ENCODE data around the gene C13orf46.

C13orf46 gene

DNA sequence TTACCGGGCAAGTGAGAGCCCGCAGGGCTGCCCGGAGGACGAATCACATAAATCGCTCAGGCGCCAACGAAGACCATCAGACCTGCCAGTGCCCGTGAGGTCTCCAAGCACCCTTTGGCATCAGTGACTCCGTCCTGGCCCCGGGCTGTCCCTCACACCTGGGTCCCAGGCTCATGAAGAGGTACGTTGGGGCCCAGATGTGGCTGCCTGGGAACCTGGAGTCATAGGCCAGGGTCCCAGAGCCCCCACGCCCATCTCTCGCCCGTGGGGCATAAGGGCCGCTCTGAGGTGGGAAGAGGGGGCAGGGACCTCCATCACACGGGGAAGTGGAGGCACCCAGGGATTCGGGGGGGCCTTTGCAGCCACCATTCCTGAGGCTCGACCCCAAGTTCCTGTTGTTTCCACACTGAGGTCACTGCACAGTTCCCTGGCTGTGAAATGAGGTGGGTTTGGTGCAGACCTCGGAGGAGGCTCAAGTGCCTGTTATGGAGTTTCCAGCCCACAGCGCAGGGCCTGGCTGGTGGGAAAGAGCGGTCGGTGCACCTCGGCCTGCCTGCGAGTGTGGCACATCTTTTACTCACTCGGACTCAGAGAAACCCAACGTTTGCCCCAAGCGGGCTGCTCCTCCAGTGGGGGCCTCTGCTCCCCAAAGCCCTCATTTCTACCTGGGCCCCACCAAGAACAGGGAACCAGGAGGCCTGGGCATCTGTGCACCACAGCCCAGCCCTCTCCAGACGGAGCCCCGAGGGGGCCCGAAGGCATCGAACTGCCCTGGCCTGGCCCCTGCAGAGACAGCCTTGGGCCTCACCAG, 35.9 kb upstream of the C13orf46 start:
- no peak for DNase-seq

DNA sequence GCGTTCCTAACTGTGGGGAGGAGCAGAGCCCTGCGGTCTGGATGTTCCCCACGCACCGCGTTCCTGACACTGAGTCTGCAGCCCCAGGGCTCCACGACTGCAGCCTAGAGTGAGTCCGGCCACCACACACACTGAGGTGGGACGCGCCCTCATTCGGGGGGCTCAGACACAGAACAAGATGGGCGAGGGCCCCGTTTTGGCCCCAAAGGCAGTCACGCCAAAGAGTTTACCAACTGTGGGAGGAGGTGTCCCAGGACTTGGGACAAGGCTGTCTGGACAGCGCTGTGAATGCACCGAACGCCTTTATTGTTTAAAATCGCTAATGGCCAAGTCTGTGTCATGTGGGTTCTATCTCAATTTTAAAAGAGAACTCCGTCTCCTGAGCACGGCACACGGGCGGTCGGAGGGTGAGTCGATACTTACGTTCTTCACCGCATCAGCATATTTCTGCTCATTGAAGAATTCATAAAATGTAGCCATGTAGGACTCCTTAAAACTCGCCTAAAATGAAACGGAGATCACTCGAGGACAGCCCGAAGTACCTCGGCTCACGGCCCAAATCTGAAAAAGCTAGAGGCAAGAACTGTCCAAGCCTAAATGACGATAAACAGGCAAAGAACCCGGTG, 35.2 kb upstream of the C13orf46 start:
- DNase-seq = no peak

DNA sequence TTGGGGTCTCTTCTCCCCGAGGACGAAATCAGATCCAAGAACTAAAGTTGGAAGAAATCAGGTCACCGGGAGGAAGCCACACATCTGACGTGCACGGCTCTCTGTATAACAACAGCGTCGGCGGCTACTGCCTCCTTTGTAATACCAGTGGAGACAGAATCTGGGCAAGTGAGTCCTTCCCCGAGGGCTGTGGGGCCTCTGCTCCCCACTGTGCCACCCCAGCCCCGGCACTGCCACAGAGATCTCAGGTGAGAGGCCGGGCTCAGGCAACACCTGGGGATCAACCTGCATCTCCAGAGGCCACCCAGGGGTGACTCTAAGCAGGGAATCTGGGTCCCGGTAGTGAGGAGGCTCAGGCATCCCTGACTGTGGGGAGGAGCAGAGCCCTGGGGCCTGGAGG, 33.7 kb upstream of the C13orf46 start:
- DNase-seq = no peak

DNA sequence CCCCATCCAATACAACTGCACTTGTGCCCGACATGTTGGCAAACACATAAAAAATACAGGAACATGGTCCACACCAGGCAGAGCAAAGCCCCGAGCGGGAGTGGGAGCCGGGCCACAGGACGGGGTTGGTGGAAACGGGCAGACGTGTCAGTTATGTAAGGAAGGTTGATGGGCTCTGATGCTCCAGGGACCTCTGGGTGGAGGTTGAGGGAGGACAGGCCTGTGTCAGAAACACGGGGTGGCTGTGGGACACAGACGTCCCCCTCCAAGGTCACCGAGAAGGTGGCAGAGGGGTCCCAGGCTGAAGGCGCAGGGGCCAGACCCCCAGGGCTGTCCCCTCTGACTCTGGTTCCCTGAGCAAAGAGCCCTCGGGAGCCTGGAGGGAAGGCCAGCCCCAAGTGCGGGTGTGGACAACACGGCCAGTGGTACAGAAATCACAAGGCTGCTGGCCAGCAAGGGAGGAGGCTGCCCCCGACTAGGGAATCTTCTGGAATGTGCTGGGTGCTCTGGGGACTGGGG, 31.4 kb upstream of the C13orf46 start:
- no peak for DNase-seq

DNA sequence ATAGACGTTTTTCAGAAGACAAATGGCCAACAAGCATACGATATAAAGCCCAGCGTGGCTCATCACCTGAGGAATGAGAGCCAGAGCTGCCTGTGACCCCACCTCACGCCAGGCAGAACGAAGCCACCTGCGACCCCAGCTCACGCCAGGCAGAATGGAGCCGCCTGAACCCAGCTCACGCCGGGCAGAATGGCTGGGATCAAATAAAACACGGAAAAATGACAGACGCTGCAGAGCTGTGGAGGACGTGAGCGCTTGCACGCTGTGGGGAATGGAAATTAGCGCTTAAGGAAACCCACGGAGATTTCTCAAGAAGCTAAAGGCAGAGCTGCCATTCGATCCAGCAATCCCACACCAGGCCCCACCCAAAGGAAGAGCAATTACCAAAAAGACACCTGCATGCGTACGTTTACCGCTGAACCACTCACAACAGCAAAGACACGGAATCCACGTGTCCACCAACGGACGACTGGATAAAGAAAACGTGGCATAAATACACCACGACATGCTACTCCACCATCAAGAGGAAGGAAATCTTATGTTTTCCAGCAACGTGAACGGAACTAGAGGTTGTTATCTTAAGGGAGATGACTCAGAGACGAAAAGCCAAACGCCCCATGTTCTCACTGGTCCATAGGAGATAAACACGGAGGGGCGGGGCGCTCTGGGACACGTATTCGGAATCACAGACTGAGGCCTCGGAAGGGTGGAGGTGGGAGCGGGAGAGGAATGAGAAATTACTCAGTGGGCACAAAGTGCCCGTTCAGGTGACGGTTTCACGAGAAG, 30.7 kb upstream of the C13orf46 start:
- DNase-seq = no peak

DNA sequence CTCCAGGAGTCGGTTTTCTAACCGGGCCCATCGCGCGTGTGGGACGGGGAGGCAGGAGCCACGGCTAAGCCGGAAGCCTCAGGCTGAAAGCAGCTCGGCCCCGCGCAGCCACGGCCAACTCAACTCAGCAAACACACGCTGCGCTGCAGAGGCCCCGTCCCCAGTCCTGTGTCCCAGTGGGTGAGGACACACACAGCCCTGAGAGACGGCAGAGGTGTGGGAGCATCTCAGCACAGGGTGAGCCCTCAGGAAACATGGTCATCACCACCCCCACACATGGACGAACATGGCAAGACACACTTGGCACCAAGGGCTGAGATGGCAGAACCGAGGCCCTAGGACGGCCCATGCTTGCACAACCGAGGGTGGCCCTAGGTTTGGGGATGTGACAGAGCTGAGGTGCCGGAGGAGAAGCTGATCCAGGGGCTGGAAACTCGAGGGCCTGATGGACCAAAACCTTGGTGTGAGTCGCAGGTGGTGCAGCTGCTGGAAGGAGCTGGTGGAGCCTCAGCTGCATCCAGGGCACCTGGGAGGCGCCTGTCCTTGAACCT, 29.0 kb upstream of the C13orf46 start:
- DNase-seq = no peak

DNA sequence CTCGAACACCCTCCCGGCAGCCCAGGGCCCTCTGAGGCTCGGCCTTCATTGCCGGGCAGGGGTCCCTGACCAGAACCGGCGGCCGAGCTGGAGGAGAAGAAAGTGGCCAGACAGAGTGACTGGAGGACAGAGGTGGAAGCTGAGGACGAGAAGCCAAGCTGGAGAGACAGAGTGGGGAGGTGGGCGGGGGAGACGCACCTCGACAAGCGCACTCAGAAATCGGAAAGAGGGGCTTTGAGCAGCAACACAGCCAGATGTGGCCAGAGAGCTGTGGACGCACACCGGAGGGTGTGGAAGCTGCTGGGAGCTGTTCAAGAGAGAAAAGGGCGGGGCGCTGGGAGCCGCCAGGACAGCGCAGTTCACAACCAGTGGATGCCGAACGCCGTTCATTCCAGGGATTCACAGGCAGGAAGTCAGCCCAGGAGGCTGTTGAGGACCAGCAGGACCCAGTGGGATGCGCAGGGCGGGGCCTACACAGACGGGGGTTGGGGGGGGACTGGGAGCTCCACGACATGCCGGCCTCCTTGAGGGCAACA, 28.2 kb upstream of the C13orf46 start:
- no peak for DNase-seq

DNA sequence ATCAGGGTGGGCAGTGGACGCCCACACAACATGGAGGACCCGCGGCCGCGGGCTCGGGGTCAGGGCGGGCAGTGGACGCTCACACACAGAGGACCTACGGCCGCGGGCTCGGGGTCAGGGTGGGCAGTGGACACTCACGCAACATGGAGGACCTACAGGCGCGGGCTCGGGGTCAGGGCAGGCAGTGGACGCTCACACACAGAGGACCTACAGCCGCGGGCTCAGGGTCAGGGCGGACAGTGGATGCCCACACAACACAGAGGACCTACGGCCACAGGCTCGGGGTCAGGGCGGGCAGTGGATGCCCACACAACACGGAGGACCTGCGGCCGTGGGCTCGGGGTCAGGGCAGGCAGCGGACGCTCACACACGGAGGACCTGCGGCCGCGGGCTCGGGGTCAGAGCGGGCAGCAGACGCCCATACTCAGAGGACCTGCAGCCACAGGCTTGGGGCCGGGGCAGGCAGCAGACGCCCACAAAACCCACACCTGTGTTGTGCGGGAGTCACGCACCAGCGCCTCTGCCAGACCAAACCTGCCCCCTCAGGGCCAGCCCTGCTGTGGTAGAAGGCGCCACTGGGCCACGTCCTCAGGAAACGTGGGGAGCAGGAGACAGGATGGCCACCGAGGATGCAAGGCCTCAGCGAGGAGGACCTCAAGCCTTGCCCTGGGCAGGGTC, 27.6 kb upstream of the C13orf46 start:
- DNase-seq = no peak

DNA sequence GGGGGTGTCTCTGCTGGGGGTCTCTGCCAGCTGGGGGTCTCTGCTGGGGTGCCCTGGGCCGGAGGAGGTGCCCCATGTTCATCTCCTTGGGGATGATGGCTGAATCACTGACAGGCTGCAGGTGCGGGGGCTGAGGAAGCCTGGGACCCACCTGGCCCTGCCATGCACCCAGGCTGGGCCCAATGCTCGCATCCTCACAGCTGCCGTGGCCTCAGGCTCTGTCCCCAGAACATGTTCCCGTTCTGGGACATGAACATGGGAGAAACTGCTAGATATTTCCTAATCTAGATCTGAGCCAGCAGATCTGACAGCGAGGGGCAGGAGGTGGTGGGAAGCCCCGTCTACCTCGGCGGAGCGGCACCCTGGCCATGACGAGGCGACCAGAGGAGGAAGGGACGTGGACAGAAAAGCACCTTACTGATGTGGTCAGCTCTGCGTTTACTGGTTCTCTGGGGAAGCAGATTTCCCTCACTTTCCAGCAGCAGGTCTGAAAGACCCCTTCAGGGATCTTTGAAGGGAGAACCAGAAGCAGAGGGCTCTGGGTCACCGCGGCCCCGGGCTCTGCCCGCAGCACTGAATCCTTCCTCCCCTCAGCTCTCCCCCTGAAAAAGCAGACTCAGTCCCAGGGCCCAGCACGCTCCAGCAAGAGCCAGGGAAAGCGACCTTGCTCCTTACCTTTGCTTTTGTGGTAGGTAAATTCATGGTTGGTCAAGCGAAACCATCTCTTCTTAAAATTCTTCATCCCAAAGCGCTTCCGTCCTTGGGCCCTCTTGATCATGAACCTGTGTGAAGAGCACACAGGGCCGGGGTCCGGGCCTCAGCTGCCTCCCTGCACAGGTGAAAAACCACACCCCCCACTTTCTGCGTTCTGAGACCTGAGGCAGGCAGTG, 26.5 kb upstream of the C13orf46 start:
- no peak for DNase-seq

DNA sequence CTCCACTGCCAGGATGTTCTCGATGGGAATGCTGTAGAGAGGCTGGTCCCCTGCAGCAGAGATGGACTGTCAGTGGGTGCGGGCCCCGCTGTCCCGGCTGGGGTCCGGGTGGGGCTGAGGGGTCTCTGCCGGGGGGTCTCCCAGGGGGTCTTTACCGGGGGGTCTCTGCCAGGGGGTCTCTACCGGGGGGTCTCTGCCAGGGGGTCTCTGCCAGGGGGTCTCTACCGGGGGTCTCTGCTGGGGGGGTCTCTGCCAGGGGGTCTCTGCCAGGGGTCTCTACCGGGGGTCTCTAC, 25.7 kb upstream of the C13orf46 start:
- DNase-seq = no peak

DNA sequence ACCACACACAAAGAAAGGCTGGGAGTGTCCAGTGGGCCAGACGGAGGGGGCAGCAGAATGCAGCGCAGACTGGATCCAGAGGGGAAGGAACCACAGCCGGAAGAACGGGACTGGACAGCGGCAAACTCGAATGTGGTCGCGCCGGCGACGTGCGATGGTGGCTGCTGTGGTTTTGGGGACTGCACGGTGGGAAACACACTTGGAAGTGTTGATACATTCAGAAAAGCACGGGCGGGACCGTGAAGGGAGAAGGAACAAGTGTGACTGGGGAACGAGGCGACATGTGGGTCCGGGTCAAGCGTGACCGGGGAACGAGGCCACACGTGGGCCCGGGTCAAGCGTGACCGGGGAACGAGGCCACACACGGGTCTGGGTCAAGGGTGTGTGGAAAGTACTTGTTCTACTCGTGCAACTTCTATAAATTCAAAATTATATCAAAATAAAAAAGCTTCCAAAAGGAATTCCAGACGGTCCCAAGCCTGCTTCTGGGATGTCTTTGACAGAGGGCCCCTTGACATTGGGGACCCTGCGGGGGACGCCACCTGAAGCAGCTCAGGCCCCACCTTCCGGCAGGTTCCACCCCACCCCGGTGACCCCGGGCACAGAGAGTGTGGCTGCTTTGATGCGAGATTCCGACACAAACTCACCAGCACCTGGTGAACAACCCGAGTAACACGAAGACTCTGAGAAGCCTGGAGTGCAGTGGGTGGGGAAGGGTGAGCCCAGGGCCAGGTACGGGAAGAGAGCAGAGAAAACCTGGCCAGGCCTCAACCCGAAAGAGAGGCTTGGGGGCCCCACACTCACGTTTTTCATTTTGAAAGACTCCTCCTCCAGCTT, 25.1 kb upstream of the C13orf46 start:
- DNase-seq = no peak

DNA sequence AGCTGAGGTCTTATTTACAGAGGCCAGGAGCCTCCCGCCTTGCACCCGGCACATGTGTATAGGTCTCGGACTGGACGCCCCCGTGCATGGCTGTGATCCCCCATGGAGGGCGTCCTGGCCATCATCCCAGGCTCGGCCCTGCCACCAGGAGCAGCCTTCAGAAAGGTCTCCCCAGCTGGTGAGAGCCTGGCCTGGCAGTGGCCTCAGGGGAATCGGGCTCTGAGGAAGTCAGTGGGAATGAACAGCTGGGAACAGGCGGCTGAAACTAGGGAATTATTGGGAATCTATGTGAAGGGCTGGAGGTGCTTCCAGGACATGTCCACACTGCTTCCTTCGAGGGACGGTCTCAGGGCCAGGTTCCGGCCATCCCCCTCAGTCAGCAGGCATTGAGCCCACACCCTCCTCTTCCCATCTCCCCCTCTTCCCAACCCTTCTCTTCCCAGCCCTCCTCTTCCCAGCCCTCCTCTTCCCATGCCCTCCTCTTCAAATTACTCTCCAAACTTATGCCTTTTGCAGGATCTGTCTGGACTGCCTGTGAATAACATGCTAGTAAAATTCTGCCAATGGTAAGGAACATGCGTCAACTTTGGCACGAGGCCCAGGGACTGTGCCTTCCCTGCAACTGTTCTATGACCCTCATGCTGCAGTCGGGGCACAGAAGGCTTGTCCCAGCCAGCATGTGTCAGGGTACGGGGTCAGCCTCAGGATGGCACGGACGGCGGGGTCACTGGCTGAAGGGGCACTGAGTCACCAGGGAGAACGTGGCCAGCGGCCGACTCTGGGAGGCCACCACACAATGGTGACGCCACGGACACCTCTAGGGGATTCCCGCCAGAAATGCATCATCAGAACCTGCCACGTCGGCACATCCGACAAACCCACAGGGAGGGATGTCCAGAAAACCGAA, 24.2 kb upstream of the C13orf46 start:
- DNase-seq = no peak

DNA sequence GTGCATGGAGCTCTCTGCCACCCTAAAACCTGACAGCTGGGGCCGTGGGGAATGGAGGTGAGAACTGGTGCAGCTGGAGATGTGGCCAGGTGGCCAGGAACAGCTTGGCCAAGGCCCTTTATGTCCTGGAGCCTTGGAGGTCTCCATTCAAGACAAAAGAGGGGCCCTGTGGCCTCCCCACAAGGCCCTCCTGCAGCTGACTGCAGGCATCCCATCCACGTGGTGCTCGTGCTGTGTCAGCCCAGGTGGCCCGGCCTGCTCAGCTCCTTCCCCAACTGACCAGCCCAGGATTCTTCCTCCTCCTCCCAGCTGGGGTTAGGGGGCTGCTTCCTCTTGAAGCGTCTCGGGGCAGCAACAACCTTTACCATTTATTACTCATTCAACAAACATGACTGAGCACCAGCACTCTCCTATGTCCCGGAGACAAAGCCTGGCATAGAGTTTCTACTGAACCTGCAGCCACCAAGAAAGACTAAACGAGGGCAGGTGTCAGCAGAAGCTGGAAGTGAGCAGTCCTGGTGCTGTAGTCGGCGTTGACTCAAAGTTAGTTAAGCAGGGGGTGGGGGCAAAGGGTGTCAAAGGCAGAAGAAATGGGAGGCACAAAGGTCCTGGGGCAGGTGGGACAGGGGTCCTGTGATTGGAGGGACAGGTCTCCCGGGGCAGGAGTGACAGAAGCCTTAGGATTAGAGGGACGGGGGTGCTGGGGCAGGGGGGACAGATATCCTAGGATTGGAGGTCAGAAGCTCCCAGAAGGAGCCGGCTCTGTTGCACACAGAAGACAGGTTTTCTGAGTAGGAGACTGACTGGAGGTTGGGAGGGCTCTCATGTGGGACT, 23.3 kb upstream of the C13orf46 start:
- DNase-seq = no peak

DNA sequence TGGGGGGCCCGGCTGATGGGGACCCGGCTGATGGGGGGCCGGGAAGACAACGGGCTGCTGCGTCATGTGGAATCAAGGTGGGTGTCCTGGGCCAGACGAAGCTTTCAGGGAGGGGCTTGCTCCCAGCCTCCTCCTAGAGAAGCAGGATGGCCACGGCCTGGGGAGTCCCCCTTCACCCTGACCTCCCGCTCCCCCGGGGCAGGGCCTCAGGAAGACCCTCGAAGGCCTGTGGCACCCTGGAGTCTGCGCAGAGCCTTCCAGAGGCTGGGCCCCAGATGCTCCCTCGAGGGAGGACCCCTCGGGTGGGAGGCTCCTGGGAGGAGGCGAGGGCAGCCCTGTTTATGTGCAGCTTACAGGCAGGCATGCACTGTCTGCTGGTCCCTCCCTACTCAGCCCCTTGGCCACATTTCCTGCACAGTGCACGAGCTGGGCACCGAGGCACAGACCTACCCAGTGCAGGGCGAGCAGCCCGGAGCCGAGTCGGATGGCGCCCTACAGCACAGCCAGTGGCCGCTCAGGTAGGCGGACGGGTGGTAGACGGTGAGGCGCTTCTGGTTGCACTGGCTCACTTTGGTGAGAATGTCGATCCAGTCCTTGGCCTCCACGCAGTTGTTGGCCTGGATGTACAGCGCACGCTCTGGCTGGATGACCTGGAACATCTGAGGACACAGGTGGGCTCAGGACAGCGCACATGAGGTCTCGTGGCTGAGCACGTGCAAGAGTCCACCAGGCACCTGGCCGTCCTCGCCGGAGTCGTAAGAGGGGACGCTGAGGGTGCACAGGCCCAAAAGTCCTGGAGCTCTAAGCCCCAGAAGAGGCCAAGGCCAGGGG, 22.4 kb upstream of the C13orf46 start:
- DNase-seq = no peak

DNA sequence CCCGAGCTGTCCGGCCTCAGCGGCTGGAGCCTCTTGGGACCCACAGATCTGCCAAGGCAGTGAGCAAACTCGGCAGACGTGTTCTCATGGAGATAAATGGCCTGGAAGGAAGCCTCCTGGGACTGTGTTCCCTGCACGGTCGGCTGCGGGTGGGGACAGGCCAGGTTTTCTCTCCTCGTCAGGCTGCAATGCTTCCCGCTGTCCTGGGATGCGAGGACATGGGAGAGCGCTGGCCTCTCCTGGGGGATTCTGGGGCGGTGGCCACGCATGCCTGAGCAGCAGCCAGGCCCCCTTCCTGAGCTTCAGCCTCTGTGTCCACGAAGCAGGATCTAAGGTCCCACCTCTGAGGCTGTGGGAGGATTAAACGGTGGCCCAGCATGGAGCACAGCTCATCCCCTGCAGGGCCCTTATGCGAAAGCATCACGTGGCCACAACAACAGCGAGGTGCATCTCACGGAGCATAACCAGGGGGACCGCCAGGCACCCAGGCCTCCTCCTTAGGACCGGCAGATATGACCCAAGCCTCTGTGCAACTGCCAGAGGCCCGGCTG, 21.2 kb upstream of the C13orf46 start:
- DNase-seq = no peak

DNA sequence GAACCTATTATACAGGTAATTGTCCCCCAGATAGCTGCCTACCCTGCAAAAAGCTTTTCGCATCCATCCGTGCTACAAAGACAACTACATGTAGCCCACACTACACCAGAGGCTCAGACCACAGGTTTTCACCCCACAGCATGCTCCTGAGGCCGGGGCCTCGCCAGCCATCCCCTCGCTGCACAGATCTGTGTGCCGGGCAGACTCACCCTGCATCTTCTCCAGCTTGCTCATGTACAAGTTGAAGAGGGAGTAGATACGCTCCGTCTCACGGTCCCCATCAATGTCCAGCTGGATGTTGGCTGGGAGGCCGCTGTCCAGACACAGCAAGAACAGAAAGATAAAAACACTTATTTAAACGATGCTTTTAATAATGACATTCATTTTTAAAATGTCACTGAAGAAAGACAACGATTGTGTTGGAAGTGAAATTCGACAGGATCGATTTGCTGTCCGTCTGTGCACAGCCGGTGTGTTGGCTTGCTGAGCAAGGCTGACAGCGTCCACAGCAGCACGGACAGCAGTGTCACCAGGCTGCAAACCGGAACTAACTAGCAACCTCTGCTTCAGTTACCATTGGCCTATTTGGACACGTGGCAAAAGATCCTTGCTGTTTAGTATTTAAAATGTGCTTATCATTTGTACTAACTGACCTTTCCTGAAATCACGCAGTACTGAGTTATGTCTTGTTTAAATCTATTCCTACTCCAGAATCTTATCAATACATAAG, 18.6 kb upstream of the C13orf46 start:
- no peak for DNase-seq
